OCI-LY7 (cell line): ENCODE results near the gene UPB1.

Source experiments
- EZH2phosphoT487 ChIP-seq: fragments of 200-600 bp; sonication (generic); IDR thresholded peaks from 2 replicates; pipeline ENCODE4 v1.6.1; 2018; ENCODE audit warnings: low read depth, borderline replicate concordance, mild to moderate bottlenecking, mixed run types, antibody characterized with exemption, low read length, moderate library complexity, mixed read lengths
- TF ChIP-seq, protein P1 (sequence below): fragments of 200-600 bp; sonication (generic); conservative IDR thresholded peaks from 2 replicates; pipeline ENCODE4 v1.5.1; 2014; ENCODE audit warnings: mild to moderate bottlenecking, antibody characterized with exemption, low read length, moderate library complexity, mixed read lengths

DNA sequence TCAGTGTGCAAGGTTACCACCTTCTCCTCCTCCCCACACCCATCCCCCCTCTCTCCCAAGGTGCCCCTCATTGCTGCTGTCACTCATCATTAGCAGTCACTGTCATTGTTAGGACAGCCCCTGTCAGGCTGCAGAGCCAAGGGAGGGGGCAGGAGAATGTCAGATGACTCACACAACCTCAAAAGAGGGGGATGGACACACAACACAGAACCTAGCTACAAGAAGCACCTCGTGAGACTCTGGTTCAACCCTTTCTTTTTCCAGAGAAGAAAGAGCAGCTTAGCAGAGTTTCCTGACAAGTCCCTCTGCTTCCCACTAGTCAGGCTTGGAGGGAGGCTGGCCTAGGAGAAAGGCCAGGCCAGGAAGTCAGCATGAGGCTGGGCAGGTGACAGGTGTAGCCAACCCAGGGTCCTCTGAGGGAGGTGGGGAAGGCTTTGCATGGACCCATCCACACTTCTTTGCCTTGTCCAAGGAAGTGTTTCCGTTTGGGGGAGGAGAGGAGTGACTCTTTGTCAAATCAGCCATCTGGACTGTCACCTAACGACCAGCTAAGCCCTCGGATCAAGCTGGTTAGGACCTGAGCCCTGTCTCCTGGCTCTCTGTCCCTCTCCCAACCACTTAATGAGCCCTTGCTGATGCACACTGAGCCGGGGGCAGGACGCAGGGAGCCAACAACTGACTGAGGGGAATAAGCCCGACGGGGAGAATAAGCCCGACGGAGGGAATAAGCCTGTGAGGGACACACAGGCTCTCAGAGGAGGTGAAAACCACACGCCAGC is 49.5 kb upstream of the UPB1 start:
- TF ChIP-seq, protein P1, sequence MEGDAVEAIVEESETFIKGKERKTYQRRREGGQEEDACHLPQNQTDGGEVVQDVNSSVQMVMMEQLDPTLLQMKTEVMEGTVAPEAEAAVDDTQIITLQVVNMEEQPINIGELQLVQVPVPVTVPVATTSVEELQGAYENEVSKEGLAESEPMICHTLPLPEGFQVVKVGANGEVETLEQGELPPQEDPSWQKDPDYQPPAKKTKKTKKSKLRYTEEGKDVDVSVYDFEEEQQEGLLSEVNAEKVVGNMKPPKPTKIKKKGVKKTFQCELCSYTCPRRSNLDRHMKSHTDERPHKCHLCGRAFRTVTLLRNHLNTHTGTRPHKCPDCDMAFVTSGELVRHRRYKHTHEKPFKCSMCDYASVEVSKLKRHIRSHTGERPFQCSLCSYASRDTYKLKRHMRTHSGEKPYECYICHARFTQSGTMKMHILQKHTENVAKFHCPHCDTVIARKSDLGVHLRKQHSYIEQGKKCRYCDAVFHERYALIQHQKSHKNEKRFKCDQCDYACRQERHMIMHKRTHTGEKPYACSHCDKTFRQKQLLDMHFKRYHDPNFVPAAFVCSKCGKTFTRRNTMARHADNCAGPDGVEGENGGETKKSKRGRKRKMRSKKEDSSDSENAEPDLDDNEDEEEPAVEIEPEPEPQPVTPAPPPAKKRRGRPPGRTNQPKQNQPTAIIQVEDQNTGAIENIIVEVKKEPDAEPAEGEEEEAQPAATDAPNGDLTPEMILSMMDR = no peak
- TF ChIP-seq EZH2phosphoT487 = no peak
